ENCODE data around the gene MYO3B. TPM values are rescaled to one million over a fixed set of nuclear protein-coding genes. Genes with fewer than 3 reads are reported as not detected.

Gene MYO3B
- polyA plus RNA-seq, 1 donor (not counting 4 experiments of a cell fraction or from before 2014, with no cell fraction given): 4.4 TPM

DNA sequence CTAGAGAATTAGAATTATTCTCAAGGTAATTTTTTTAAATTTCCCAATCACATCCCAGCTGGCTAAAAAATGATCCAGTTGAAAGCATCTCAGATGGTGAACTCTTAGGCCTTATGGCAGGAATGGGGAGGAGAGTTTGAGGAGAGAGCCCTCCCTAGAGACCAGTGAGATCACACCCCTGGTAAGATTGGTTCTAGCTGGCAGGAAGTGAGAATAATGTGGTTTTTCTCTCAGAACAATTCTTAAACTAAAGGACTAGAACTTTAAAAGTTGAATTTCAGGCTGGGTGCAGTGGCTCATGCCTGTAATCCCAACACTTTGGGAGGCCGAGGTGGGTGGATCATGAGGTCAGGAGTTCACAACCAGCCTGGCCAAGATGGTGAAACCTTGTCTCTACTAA is 120.2 kb downstream of the MYO3B start:
- Histone ChIP-seq H4K20me1 (ENCODE audit: control insufficient read depth, extremely low read depth, insufficient read depth, low read length) (no peaks in the 10 kb centered on the region), H3K9me1 (ENCODE audit: control insufficient read depth, extremely low read depth, insufficient read depth, low read length) (no peaks in the 10 kb centered on the region), H3K4me3 (ENCODE audit: control insufficient read depth in 2 of 3, extremely low read depth in 1 of 3, insufficient read depth in 2 of 3, low read depth in 1 of 3, low read length in 3 of 3) (no peak overlapping the region), H2AFZ (ENCODE audit: control insufficient read depth, low read length) (no peak overlapping the region), H3K36me3 (ENCODE audit: control insufficient read depth in 2 of 2, extremely low read depth in 1 of 2, insufficient read depth in 2 of 2, low read length in 2 of 2) (no peaks in the 10 kb centered on the region), H3K27ac (ENCODE audit: control insufficient read depth, insufficient read depth, low read length) (no peak overlapping the region), H3K9ac (ENCODE audit: control insufficient read depth, extremely low read depth, insufficient read depth, low read length) (no peak overlapping the region), H3K9me3 (ENCODE audit: control insufficient read depth, low read depth, low read length) (no peaks in the 10 kb centered on the region), H3K79me2 (ENCODE audit: control insufficient read depth, insufficient read depth, low read length) (no peaks in the 10 kb centered on the region), H3K4me2 (ENCODE audit: control insufficient read depth, extremely low read depth, insufficient read depth, low read depth, low read length) (no peak overlapping the region), H3K27me3 (ENCODE audit: control insufficient read depth, extremely low read depth, insufficient read depth, low read length) (no peaks in the 10 kb centered on the region), H3K4me1 (ENCODE audit: control insufficient read depth, extremely low read depth, insufficient read depth, low read length) (no peaks in the 10 kb centered on the region)
- DNase-seq (ENCODE audit: low read depth, low spot score) (no peak), FAIRE-seq (no peak)
- TF ChIP-seq, protein P1, sequence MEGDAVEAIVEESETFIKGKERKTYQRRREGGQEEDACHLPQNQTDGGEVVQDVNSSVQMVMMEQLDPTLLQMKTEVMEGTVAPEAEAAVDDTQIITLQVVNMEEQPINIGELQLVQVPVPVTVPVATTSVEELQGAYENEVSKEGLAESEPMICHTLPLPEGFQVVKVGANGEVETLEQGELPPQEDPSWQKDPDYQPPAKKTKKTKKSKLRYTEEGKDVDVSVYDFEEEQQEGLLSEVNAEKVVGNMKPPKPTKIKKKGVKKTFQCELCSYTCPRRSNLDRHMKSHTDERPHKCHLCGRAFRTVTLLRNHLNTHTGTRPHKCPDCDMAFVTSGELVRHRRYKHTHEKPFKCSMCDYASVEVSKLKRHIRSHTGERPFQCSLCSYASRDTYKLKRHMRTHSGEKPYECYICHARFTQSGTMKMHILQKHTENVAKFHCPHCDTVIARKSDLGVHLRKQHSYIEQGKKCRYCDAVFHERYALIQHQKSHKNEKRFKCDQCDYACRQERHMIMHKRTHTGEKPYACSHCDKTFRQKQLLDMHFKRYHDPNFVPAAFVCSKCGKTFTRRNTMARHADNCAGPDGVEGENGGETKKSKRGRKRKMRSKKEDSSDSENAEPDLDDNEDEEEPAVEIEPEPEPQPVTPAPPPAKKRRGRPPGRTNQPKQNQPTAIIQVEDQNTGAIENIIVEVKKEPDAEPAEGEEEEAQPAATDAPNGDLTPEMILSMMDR (optimal IDR thresholded peaks at IDR 0.05 in 1 of 3, IDR thresholded peaks at IDR 0.05 in 1 of 3, conservative IDR thresholded peaks at IDR 0.05 in 1 of 3; ENCODE audit: extremely low read depth in 1 of 3, insufficient read depth in 2 of 3, low read length in 3 of 3): no peak
- dilution Hi-C loops (cut with MboI; ENCODE audit: extremely low pct_ligation_motif_present, low sequenced_read_pairs): no loop called here

DNA sequence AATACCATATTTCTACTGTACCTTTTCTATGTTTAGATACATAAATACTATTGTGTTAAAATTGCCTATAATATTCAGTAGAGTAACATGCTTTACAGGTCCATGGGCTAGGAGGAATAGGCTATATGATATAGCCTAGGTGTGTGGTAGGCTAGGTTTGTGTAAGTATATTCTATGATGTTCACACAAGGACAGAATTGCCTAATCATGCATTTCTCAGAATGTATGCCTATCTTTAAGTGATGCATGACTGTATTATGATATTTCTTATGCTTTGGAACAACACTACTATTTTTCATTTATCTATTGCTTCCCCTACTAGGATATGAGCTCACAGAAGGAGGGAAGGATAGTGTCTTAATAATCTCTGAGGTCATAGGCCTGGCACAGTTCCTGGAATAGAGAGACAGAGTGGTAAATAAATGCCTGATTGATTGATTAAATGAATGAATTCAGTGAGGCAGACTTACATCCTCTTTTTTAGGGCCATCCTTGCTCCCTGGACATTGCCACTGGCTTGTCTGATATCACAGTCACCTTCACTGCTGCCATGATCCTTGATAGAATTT is 121.0 kb downstream of the MYO3B start:
- no peaks in the 10 kb centered on the region for H3K27me3 ChIP-seq (ENCODE audit: control insufficient read depth, extremely low read depth, insufficient read depth, low read length)
- no peaks in the 10 kb centered on the region for H3K9me3 ChIP-seq (ENCODE audit: control insufficient read depth, low read depth, low read length)
- no peak overlapping the region for H3K27ac ChIP-seq (ENCODE audit: control insufficient read depth, insufficient read depth, low read length)
- no peaks in the 10 kb centered on the region for H3K79me2 ChIP-seq (ENCODE audit: control insufficient read depth, insufficient read depth, low read length)
- DNase-seq (ENCODE audit: low read depth, low spot score) (no peak), FAIRE-seq (no peak)
- no peak overlapping the region for H3K4me3 ChIP-seq (ENCODE audit: control insufficient read depth in 2 of 3, extremely low read depth in 1 of 3, insufficient read depth in 2 of 3, low read depth in 1 of 3, low read length in 3 of 3)
- no peaks in the 10 kb centered on the region for H3K9me1 ChIP-seq (ENCODE audit: control insufficient read depth, extremely low read depth, insufficient read depth, low read length)
- no peak overlapping the region for H3K9ac ChIP-seq (ENCODE audit: control insufficient read depth, extremely low read depth, insufficient read depth, low read length)
- TF ChIP-seq, protein P1 (optimal IDR thresholded peaks at IDR 0.05 in 1 of 3, IDR thresholded peaks at IDR 0.05 in 1 of 3, conservative IDR thresholded peaks at IDR 0.05 in 1 of 3; ENCODE audit: extremely low read depth in 1 of 3, insufficient read depth in 2 of 3, low read length in 3 of 3): no peak
- no peak for TF ChIP-seq EZH2 (IDR thresholded peaks at IDR 0.05; ENCODE audit: low read length)
- H3K36me3 ChIP-seq (ENCODE audit: control insufficient read depth in 2 of 2, extremely low read depth in 1 of 2, insufficient read depth in 2 of 2, low read length in 2 of 2): no peaks in the 10 kb centered on the region
- H4K20me1 ChIP-seq (ENCODE audit: control insufficient read depth, extremely low read depth, insufficient read depth, low read length): no peaks in the 10 kb centered on the region
- dilution Hi-C loops (cut with MboI; ENCODE audit: extremely low pct_ligation_motif_present, low sequenced_read_pairs): no loop called here
- H3K4me1 ChIP-seq (ENCODE audit: control insufficient read depth, extremely low read depth, insufficient read depth, low read length): no peaks in the 10 kb centered on the region
- H3K4me2 ChIP-seq (ENCODE audit: control insufficient read depth, extremely low read depth, insufficient read depth, low read depth, low read length): no peak overlapping the region
- no peak overlapping the region for H2AFZ ChIP-seq (ENCODE audit: control insufficient read depth, low read length)
